Measurements from ENCODE around the gene PDK4. TPM values are rescaled to one million over a fixed set of nuclear protein-coding genes. Genes with fewer than 3 reads are reported as not detected.
"Not testable (repeated sequence)": the region's sequence is repeated elsewhere in the genome, so short reads cannot be mapped to it uniquely, and the experiment has no call there.

Gene PDK4
- total RNA-seq, 2 experiments from 2014 or later, result not detected

- Mint-ChIP-seq H3K36me3 (no peaks in the 10 kb centered on the region), H3K27ac (no peak overlapping the region), H3K4me1 (no peaks in the 10 kb centered on the region), H3K9me3 (no peaks in the 10 kb centered on the region), H3K27me3 (peaks cover 10% of the 10 kb centered on the region), H3K4me3 (no peak overlapping the region)
- no peak for DNase-seq
These were observed 37.5 kb downstream of the PDK4 start for GRCh38 chr7:95558864-95559263.

DNA sequence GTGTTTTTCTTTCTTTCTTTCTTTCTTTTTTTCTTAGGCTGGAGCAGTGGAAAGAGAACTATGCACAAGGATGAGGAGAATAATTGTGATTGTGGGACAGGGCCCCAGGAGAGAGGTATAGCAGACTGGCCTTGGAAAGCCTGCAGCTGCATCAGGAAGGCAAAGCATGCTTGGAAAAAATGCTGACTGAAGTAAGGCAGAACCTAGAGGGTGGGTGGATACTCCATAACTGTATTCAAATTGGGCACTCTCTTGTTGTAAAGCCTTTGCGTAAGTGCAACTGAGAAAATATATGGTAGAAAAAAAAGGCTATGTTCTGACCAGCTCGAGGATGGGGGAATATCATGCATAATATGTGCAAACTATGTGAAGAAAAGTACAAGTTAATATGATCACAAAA lies 39.5 kb downstream of the PDK4 start:
- H3K4me1 Mint-ChIP-seq, result no peaks in the 10 kb centered on the region
- no peak overlapping the region for H3K4me3 Mint-ChIP-seq
- no peaks in the 10 kb centered on the region for H3K36me3 Mint-ChIP-seq
- no peaks in the 10 kb centered on the region for H3K9me3 Mint-ChIP-seq
- no peak overlapping the region for H3K27ac Mint-ChIP-seq
- DNase-seq, result no peak
- peaks cover 11% of the 10 kb centered on the region for H3K27me3 Mint-ChIP-seq

DNA sequence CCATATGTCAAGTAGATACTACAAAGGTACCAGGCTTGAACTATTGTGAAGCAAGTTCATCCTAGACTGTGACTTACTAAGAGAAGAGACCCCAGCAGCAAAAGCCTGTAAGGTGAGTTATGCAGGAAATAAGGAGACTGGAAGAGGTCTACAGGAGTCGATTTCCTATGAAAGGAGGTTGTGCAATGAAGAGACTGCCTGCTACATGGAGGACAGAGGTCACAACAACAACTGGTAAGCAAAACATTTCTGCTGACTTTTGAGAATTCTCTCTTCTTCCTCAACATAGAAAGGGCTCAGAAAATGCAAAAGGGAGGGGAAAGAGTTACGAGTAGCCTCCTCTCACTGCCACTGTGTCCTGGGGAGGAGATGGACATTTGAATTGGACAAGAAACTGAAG lies 42.4 kb downstream of the PDK4 start:
- H3K4me1 Mint-ChIP-seq, result no peaks in the 10 kb centered on the region
- no peak overlapping the region for H3K27ac Mint-ChIP-seq
- H3K36me3 Mint-ChIP-seq, result no peaks in the 10 kb centered on the region
- peaks cover 8% of the 10 kb centered on the region for H3K27me3 Mint-ChIP-seq
- H3K9me3 Mint-ChIP-seq, result no peaks in the 10 kb centered on the region
- DNase-seq, result no peak
- no peak overlapping the region for H3K4me3 Mint-ChIP-seq

DNA sequence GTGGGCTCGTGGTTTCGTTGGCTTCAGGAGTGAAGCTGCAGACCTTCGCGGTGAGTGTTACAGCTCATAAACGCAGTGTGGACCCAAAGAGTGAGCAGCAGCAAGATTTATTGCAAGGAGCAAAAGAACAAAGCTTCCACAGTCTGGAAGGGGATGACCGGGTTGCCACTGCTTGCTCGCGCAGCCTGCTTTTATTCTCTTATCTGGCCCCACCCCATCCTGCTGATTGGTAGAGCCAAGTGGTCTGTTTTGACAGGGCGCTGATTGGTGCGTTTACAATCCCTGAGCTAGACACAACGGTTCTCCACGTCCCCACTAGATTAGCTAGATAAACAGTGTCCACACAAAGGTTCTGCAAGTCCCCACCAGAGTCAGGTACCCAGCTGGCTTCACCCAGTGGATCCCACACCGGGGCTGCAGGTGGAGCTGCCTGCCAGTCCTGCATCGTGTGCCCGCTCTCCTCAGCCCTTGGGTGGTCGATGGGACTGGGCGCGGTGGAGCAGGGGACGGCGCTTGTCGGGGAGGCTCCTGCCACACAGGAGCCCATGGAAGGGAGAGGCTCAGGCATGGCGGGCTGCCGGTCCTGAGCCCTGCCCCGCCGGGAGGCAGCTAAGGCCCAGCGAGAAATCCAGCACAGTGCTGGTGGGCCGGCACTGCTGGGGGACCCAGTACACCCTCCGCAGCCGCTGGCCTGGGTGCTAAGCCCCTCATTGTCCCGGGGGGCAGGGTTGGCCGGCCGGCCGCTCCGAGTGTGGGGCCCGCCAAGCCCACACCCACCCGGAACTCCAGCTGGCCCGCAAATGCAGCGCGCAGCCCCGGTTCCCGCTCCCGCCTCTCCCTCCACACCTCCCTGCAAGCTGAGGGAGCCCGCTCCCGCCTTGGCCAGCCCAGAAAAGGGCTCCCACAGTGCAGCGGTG lies 44.0 kb downstream of the PDK4 start:
- not testable (repeated sequence) for DNase-seq, H3K4me3 Mint-ChIP-seq, H3K27me3 Mint-ChIP-seq, H3K27ac Mint-ChIP-seq, H3K9me3 Mint-ChIP-seq, H3K36me3 Mint-ChIP-seq, H3K4me1 Mint-ChIP-seq

- Mint-ChIP-seq H3K4me1 (no peaks in the 10 kb centered on the region), H3K27me3 (peaks cover 5% of the 10 kb centered on the region), H3K27ac (no peak overlapping the region), H3K36me3 (no peaks in the 10 kb centered on the region), H3K4me3 (no peak overlapping the region), H3K9me3 (no peaks in the 10 kb centered on the region)
- DNase-seq, result no peak
These were observed 45.8 kb downstream of the PDK4 start for GRCh38 chr7:95550546-95550945.

GRCh38 chr7:95549818-95550529 lies 46.3 kb downstream of the PDK4 start:
- no peak for DNase-seq
- Mint-ChIP-seq H3K27ac (no peak overlapping the region), H3K4me3 (no peak overlapping the region), H3K27me3 (peaks cover 5% of the 10 kb centered on the region), H3K4me1 (no peaks in the 10 kb centered on the region), H3K9me3 (no peaks in the 10 kb centered on the region), H3K36me3 (no peaks in the 10 kb centered on the region)

DNA sequence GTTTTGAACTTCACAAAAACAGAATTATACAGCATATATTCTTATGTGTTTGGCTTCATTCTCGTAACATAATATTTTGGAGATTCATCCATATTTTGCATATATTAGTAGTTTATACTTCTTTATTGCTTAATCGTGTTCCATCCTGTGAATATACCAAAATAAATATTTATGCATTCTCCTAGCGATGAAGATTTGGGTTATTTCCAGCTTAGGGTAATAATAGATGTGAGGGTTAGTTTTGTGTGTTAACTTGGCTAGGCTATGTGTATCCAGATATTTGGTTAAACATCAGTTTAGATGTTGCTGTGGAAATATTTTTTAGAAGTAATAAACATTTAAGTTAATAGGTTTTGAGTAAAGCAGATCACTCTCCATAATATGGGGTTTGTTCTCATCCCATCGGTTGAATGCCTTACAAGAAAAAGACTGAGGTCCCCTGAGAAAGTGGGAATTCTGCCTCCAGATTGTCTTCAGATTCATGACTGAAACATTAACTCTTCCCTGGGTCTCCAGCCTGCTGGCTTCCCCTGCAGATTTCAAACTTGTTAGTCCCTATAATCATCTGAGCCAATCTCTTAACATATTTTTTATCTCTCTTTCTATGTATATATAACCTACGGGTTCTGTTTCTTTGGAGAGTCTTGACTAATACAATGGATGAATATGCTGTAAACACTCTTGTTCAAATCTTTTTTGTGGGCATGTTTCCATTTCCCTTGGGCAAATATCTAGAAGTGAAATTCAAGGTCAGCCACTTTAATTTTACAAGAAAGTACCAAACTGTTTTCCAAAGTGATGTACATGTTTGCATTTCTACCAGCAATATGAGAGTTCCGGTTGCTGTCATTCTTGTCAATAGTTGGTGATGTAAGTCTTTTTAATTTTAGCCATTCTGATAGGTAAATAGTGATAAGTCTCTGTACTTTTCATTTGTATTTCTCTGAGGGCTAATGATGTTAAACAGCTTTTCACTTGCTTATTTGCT lies 48.7 kb downstream of the PDK4 start:
- H3K4me3 Mint-ChIP-seq, result no peak overlapping the region
- no peak overlapping the region for H3K27ac Mint-ChIP-seq
- DNase-seq, result no peak
- no peaks in the 10 kb centered on the region for H3K27me3 Mint-ChIP-seq
- H3K9me3 Mint-ChIP-seq, result no peaks in the 10 kb centered on the region
- H3K4me1 Mint-ChIP-seq, result no peaks in the 10 kb centered on the region
- H3K36me3 Mint-ChIP-seq, result no peaks in the 10 kb centered on the region

DNA sequence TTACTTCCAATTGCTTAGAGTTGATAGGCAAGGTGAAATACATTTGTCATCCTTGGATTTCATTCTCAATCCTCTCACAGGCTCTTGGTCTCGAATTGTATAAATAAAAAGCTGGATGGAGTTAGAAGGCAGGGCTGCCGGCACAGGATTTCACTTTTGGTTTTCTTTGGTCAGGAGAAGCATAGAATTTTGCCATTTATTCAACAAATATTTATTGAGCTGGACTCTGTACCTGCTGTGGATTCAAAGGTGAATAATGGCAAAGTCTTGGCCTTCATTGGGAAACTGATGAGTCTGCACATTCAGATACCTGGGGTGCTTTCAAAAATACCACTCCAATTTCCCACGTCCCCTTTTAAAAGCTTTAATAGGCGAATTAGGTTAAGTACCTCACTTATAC lies 49.7 kb downstream of the PDK4 start:
- DNase-seq, result no peak
- Mint-ChIP-seq H3K27me3 (no peaks in the 10 kb centered on the region), H3K36me3 (no peaks in the 10 kb centered on the region), H3K9me3 (no peaks in the 10 kb centered on the region), H3K27ac (no peak overlapping the region), H3K4me1 (no peaks in the 10 kb centered on the region), H3K4me3 (no peak overlapping the region)

- Mint-ChIP-seq H3K36me3 (no peaks in the 10 kb centered on the region), H3K27me3 (no peaks in the 10 kb centered on the region), H3K9me3 (no peaks in the 10 kb centered on the region), H3K27ac (no peak overlapping the region), H3K4me1 (no peaks in the 10 kb centered on the region), H3K4me3 (no peak overlapping the region)
- DNase-seq, result no peak
These were observed 50.6 kb downstream of the PDK4 start for GRCh38 chr7:95545673-95546072.

- H3K27me3 Mint-ChIP-seq, result peaks cover 4% of the 10 kb centered on the region
- H3K36me3 Mint-ChIP-seq, result no peaks in the 10 kb centered on the region
- no peaks in the 10 kb centered on the region for H3K9me3 Mint-ChIP-seq
- H3K4me3 Mint-ChIP-seq, result no peak overlapping the region
- no peaks in the 10 kb centered on the region for H3K4me1 Mint-ChIP-seq
- no peak for DNase-seq
- H3K27ac Mint-ChIP-seq, result no peak overlapping the region
These were observed 51.2 kb downstream of the PDK4 start for GRCh38 chr7:95545007-95545615.

GRCh38 chr7:95544171-95544570 lies 52.1 kb downstream of the PDK4 start:
- DNase-seq, result no peak
- H3K27ac Mint-ChIP-seq, result no peak overlapping the region
- peaks cover 4% of the 10 kb centered on the region for H3K27me3 Mint-ChIP-seq
- no peaks in the 10 kb centered on the region for H3K36me3 Mint-ChIP-seq
- H3K4me3 Mint-ChIP-seq, result no peak overlapping the region
- no peaks in the 10 kb centered on the region for H3K4me1 Mint-ChIP-seq
- no peaks in the 10 kb centered on the region for H3K9me3 Mint-ChIP-seq

DNA sequence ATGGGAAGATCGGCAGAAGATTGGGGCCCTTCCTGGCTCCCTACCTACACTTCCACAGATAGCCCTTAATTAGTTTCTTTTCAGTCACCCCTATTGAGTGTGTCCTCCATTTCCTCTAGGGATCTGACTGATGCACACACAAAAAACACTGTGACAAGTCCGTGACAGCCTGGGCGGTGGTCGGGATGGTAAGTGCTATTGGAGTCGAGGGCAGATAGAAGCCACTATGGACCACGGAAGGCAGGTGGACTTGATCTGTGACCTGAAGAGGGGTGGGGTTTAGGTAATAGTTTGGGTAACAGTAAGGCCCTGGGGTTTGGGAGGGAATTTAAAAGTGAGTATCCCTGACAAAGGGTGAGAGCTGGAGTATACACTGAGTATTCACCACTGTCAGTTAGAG lies 53.0 kb downstream of the PDK4 start:
- H3K27ac Mint-ChIP-seq, result no peak overlapping the region

GRCh38 chr7:95540366-95540765 lies 56.0 kb downstream of the PDK4 start:
- no peak overlapping the region for H3K4me3 Mint-ChIP-seq

More for the DNA sequence above, 53.0 kb downstream of the PDK4 start:
- peaks cover 4% of the 10 kb centered on the region for H3K27me3 Mint-ChIP-seq
- H3K4me1 Mint-ChIP-seq, result no peaks in the 10 kb centered on the region
- H3K36me3 Mint-ChIP-seq, result no peaks in the 10 kb centered on the region
- H3K4me3 Mint-ChIP-seq, result no peak overlapping the region
- no peaks in the 10 kb centered on the region for H3K9me3 Mint-ChIP-seq
- no peak for DNase-seq

DNA sequence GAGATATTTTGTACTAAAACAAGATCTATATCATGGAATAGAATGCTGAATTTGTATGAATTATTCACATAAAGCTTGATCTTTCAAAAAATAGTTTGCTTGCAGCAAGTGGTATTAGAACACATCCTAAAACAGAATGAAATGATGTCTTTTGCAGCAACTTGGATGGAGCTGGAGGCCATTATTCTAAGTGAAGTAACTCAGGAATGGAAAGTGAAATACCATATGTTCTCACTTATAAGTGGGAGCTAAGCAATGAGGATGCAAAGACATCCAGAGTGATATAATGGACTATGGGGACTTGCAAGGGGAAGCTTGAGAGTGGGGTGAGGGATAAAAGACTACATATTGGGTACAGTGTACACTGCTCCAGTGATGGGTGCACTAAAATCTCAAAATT lies 56.9 kb downstream of the PDK4 start:
- no peaks in the 10 kb centered on the region for H3K4me1 Mint-ChIP-seq
- DNase-seq, result no peak
- peaks cover 10% of the 10 kb centered on the region for H3K27me3 Mint-ChIP-seq
- no peak overlapping the region for H3K27ac Mint-ChIP-seq
- no peaks in the 10 kb centered on the region for H3K36me3 Mint-ChIP-seq
- no peaks in the 10 kb centered on the region for H3K9me3 Mint-ChIP-seq
- H3K4me3 Mint-ChIP-seq, result no peak overlapping the region

More at GRCh38 chr7:95540366-95540765, 56.0 kb downstream of the PDK4 start:
- no peak for DNase-seq
- Mint-ChIP-seq H3K27ac (no peak overlapping the region), H3K4me1 (no peaks in the 10 kb centered on the region), H3K27me3 (peaks cover 10% of the 10 kb centered on the region), H3K9me3 (no peaks in the 10 kb centered on the region), H3K36me3 (no peaks in the 10 kb centered on the region)
